ENCODE results near the gene RBM10.
"Not testable (repeated sequence)": the region's sequence is repeated elsewhere in the genome, so short reads cannot be mapped to it uniquely, and the experiment has no call there.

Gene RBM10

GRCh38 chrX:47144626-47145394 lies at the start of gene RBM10, which contains the start of gene NDUFB11:
RBM10 (plus strand) TSS chrX:47145221; CDS start chrX:47147482, 2,261 bp downstream.
NDUFB11 (minus strand) TSS chrX:47144702; CDS start chrX:47144679, 23 bp downstream.
- peak; percentile 92 for DNase-seq

GRCh38 chrX:47097018-47097417 lies 48.0 kb upstream of the RBM10 start:
- no peak for DNase-seq

DNA sequence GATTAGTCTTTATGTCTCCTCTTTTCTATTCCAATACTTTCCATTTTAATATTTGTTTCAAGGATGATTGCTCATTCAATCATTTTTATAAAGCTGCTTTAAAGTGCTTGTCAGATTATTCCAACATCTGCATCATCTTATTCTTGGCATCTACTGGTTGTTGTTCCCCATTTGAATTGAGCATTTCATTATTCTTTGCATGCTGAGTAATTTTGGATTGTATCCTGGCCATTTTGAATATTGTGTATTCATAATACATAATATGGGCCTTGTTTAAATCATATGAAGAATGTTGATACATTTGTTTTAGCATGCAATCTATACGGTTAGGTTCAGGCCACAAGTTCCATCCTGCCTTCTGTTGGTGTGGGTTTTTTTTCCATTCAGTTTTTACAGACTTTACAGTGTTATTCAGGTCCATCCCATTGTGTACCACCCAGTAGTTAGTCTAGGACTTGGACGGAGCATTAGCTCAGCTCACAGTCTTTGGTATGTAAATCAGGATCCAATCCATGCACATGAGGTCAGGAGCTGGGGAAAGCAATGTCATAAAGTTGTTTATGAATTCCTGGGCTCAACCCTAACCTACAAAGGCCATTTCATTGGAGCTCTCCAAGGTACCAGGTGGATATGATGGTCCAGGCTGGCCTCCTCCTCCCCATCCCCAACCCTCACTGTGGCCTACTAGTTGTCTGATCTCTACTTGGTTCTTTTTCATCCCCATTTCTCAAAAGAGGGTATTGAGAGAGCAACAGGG lies 46.5 kb upstream of the RBM10 start:
- no peak for DNase-seq

- no peak for DNase-seq
These were observed 43.8 kb upstream of the RBM10 start for GRCh38 chrX:47101206-47101605.

GRCh38 chrX:47110936-47111615 lies 33.9 kb upstream of the RBM10 start:
- not testable (repeated sequence) for DNase-seq

GRCh38 chrX:47112316-47112954 lies 32.6 kb upstream of the RBM10 start:
- DNase-seq = no peak

DNA sequence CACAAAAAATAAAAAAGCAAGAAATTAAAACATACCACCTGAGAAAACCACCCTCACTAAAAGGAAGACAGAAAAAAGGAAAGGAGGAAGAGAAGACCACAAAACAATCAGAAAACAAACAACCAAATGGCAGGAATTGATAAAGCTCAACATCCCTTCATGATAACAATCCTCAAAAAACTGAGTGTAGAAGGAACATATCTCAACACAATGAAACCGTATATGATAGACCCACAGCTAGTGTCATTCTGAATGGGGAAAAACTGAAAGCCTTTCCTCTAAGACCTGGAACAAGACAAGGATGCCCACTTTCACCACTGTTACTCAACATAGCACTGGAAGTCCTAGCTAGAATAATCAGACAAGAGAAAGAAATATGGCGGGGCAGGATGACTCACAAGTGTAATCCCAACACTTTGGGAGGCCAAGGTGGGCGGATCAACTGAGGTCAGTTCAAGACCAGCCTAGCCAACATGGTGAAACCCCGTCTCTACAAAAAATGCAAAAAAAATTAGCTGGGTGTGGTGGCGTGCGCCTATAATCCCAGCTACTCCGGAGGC lies 28.4 kb upstream of the RBM10 start:
- DNase-seq = not testable (repeated sequence)

GRCh38 chrX:47124466-47124865 lies 20.6 kb upstream of the RBM10 start:
- DNase-seq = not testable (repeated sequence)

- peak; percentile 95 for DNase-seq
These were observed 15.7 kb upstream of the RBM10 start for GRCh38 chrX:47129157-47129898.

DNA sequence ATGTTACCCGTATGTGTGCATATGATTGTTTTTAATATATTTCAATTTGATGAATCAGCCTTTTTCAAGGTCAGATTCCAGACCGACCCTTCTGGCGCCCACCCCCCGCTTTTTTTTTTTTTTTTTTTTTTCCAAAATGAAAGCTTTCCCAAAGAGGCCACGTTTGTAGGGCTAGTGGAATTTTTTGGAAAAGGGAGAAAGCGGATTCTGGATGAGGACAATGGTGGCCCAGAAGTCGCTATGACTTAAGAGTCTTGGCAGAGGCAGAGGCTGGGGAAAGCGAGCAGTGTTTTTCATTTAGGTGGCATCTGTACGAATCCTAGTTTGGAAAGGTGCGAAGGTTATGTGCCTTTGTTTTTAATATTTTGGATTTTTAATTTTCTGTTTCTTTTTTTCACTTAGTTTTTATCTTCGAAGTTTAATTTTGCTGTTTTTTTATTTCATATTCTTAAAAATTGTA lies 15.1 kb upstream of the RBM10 start:
- no peak for DNase-seq

- DNase-seq = no peak
These were observed 11.5 kb upstream of the RBM10 start for GRCh38 chrX:47133493-47133892.

- DNase-seq = not testable (repeated sequence)
These were observed 9.4 kb upstream of the RBM10 start for GRCh38 chrX:47135650-47136049.

DNA sequence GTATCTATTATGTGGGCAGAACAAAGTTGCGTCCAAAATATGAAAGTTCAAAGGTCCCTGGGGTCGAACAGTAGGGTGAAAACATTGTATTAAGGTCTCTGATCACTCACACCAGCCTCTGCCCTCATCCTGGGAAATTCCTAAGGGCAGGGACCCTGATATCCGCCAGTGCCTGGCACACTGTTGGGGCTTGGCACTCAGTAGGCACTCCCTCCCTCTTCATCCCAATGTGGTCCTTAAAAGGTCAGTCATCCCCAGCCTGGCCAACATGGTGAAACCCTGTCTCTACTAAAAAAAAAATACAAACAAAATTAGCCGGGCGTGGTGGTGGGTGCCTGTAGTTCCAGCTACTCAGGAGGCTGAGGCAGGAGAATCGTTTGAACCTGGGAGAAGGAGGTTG lies 6.8 kb upstream of the RBM10 start:
- no peak for DNase-seq

- peak; percentile 27 for DNase-seq
These were observed 961 bp upstream of the RBM10 start for GRCh38 chrX:47143894-47144625.

GRCh38 chrX:47145395-47146120 lies 537 bp downstream of the RBM10 start:
- no peak for DNase-seq

DNA sequence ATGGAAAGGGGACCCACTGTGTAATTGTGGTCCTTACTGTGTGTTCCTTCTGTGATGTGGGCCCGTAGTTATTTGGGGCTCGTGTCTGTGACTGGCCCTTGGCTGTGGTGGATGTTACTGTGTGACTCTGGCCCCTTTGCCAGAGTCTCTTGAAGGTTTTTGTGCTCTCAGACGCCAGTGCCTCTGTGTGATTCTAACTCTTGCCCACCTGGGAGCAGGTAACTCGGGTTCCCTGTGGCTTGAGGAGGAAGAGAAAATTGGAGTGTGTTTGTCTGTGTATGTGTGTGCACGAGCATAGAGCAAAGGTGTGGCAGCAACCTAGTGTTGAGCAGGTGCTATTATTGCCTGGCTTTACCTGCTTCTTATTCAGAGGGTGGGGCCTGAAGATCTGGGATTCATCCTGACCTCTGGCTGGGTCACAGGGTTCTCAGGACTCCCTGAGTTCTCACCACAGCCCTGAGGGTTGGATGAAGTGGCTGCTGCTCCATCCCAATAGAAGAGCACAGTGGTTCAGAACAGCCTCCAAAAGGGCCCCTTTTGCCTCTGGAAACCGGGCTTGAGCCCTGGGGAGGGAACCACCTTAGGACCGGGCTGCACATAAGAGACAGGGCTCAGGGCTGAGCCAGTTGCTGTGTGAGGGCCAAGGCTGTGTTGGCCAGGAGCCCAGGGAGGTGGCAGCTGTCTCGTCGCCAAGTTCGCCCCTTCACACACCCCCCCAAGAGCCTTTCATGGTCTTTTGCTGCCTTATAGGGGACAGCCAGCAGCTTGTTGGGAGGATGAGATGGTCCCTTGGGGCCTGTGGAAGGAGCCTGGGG lies 1.3 kb downstream of the RBM10 start:
- DNase-seq = no peak

- no peak for DNase-seq
These were observed 2.2 kb downstream of the RBM10 start for GRCh38 chrX:47146936-47147859.

DNA sequence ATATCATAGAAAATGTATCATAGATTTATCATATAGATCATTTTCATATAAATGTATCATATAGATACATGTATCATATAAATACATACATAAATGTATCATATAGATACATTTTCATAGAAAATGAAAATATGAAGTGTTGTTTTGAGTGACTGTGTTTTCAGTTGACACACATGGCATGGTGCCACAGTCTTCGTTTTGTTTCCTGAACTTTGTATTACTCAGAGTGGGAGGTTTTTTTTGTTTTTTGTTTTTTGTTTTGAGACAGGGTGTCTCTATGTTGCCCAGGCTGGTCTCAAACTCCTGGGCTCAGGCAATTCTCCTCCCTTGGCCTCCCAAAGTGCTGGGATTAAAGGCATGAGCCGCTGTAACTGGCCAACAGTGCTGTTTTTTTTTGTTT lies 3.9 kb downstream of the RBM10 start:
- no peak for DNase-seq

Data from MV-4-11 (cell line).